Measurements from ENCODE around the gene ARHGEF12.

ARHGEF12 gene

DNA sequence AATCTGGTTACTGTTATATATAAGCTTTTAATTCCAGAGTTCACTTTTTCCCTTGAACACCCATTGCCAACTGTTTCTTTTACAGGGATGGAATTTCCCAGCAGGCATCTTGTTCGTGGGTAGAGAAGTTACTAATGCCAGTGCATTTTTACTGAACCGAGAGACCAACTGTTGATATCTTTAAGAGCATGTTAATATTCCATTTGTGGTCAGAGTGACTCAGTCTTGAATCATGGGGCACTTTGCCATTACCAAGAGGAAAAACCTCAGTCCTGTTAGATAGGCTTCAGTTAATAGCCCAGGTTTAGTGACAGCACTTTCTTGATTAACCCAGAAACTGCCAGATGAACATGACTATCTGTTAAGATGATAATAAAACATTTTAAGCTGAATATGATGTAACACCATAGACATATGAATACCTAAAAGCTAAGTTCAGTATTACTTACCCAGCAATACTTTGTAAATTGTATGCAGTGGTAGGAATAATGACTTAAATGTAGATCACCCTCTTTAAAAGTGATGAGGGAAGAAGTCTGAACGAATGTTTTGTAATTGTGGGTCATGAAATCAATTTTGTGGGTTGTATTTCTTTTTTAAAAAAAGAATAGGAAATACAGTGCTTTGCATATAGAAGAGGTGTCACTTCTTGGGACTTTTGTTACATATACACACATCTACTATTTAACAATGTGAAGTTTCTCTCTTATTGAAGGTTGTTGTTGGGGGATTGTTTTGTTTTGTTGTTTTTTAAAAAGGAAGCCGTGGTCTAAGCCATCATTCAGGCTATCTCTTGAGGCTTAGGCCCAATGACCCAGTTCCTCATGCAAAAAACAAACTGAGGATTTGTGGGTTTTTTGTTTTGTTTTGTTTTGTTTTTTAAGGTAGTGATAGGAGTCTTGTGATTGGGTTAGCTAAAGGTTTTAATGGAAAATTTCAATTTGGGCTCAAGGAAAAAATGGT lies 96.1 kb downstream of the ARHGEF12 start:
- no peak for DNase-seq

DNA sequence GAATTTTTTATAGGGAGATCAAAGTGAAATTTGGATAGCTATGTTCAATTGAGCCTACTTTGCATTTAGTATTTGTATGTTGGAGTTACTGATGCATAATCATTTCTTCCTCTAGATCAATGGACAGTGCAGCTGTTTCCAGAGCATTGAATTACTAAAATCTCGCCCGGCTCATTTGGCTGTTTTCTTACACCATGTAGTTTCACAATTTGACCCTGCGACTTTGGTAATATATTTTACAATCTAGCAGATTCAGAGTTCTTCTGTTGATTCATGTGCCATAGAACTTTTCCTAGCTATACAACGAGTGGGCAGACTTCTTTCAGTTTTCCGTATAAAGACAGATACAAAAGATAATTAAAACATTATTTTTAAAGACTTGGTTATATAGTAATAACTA lies 105.4 kb downstream of the ARHGEF12 start:
- DNase-seq = no peak

- DNase-seq = no peak
Observed at GRCh38 chr11:120442031-120442430, 105.8 kb downstream of the ARHGEF12 start.

GRCh38 chr11:120446802-120447201 lies 110.6 kb downstream of the ARHGEF12 start:
- no peak for DNase-seq

GRCh38 chr11:120448240-120448639 lies 112.0 kb downstream of the ARHGEF12 start:
- DNase-seq = no peak

- DNase-seq = no peak
Observed at GRCh38 chr11:120455487-120455886, 119.3 kb downstream of the ARHGEF12 start.

- no peak for DNase-seq
Observed at GRCh38 chr11:120457996-120458395, 121.8 kb downstream of the ARHGEF12 start.

- no peak for DNase-seq
Observed at GRCh38 chr11:120462825-120463224, 126.6 kb downstream of the ARHGEF12 start.

DNA sequence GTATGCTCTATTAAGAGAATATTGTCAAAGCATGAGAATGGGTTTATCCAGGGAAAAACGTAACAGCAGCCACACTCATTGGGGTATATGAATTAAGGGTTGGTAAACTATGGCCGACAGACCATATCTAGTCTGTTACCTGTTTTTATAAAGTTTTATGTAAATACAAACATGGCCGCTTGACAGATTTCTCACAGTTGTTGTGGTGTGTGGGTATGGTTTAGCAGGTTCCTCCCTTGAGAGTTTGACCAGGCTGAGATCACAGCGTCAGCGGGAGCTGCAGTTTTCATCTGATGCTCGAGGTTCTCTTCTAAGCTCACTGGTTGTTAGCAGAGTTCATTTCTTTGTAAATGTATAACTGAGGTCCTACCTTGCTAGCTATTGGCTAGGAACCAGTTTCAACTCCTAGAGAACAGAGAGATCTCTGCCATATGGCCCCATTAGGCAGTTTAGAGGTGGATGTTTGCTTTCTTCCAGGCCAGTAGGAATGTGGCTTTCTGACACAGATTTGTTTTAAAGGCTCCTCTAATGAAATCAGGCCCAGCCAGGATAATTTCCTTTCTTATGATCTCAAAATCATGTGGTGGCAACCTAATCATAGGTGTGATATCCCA lies 129.8 kb downstream of the ARHGEF12 start:
- no peak for DNase-seq

GRCh38 chr11:120467627-120468026 lies 131.4 kb downstream of the ARHGEF12 start:
- no peak for DNase-seq

DNA sequence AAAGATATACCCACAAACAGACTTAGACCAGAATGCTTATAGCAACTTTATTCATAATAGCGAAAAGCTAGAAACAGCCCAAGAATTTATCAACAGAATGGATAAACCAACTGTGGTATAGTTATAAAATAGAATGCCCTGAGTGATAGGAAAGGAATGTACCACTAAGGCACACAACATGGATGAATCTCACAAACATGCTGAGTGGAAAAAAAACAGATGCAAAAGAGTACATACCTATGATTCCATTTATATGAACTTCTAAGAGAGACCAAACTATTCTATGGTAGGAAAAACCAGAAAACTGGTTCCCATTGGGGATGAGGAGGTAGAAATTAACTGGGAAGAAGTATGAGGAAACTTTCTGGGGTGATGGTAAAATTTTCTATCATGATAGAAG lies 134.9 kb downstream of the ARHGEF12 start:
- DNase-seq = no peak

DNA sequence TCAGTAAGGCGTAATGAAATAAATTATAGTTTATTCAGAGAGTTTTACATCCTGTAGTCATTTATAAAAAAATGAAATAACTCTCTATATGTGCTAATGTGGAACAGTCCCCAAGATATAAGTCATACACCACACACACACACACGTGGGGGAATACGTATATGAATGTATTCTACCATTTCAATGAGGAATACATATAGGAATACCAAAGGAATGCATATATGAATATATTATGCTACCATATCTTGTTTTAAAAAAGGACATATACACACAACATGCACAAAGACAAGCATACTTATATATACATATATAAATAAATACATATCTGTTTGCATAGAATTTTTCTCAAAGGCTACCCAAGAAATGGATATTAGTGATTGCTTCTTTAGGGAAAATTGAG lies 135.8 kb downstream of the ARHGEF12 start:
- no peak for DNase-seq

DNA sequence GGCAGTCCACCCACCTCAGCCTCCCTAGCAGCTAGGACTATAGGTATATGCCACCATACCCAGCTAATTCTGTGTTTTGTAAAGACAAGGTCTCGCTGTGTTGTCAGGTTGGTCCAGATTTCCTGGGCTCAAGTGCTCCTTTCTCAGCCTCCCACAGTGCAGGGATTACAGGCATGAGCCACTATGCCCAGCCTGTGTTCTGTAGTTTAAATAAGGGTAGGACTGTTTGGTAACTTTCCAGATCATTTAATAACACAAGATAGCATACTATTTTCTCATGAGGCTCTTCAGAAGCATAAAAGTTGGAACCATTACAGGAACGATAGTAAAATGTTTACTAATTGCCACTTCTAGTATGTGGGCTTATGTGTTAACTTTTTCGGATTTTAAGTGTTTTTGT lies 137.3 kb downstream of the ARHGEF12 start:
- no peak for DNase-seq

- DNase-seq = no peak
Observed at GRCh38 chr11:120482149-120482548, 145.9 kb downstream of the ARHGEF12 start.

GRCh38 chr11:120484722-120485121 lies 148.5 kb downstream of the ARHGEF12 start:
- DNase-seq = no peak

DNA sequence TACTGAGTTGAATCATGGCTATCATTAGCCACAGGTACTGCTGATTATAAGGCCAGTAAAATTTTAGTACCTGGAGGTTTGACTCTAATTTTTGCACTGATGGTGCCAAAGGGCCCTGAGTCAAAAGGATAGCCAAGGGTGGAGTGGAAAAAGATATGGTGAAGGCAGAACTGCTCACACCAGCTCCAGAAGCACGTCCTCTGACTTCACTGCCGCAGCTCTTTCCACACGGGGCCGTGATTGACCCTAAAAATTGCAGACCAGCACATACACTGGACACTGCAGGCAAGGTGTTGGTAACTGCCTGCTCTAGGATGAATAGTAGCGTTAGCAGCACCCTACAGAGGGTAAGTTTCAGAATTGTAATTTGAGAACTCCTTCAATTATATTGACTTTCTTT lies 149.9 kb downstream of the ARHGEF12 start:
- DNase-seq = no peak

GRCh38 chr11:120489799-120490198 lies 153.6 kb downstream of the ARHGEF12 start:
- no peak for DNase-seq

DNA sequence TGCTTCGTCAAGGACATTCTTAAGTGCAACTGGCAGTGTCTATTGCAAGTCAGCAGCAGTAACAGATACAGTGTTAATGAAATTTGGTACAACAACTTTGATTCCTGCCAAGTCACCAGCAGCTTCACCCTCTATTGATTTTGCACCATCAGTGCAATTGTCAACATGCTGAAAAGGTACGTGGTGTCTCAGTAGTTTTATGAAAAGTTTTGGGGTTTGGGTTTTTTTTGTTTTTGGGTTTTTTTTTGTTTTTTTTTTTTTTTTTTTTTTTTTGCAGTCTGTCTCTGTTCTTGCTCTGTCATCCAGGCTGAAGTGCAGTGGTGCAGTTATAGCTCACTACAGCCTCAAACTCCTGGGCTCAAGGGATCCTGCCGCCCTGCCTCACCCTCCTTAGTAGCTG lies 156.3 kb downstream of the ARHGEF12 start:
- no peak for DNase-seq

DNA sequence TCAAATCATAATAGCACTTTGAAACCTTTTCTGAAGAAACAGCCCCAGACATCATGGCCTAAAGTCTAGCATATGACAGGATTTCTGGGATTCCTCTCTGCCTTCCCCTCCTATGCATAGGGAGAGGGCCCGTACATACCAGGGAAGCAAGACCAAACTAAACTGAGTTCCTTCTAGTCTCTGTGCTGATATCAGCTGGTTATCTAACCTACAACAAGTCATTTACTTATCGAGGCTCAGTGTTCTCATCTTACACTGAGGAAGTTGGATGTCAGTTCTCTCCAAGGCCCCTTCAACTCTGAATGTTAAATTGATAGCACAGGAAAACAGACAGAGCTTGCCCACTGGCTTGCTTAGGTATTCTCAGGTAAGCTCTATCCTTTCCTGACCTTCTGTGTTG lies 158.4 kb downstream of the ARHGEF12 start:
- no peak for DNase-seq

DNA sequence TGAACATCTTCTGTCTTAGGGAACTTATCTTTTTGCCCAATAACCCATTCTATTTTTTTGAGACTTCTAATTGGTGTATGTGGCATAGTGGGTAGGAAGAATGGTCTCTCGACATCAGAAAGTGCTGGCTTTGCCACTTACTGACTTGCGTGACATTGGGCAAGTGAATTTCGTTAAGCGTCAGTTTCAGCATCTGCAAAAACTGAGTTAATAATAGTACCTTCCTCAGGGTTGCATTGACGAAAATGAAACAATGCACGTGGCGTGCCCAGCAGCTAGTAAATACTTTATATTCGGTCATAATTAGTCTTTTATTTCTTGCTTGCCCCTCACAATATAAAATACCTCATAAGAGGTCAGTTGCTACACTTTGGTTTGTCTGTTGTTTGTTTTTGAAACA lies 162.9 kb downstream of the ARHGEF12 start:
- DNase-seq = no peak

GRCh38 chr11:120499859-120500258 lies 163.6 kb downstream of the ARHGEF12 start:
- no peak for DNase-seq

DNA sequence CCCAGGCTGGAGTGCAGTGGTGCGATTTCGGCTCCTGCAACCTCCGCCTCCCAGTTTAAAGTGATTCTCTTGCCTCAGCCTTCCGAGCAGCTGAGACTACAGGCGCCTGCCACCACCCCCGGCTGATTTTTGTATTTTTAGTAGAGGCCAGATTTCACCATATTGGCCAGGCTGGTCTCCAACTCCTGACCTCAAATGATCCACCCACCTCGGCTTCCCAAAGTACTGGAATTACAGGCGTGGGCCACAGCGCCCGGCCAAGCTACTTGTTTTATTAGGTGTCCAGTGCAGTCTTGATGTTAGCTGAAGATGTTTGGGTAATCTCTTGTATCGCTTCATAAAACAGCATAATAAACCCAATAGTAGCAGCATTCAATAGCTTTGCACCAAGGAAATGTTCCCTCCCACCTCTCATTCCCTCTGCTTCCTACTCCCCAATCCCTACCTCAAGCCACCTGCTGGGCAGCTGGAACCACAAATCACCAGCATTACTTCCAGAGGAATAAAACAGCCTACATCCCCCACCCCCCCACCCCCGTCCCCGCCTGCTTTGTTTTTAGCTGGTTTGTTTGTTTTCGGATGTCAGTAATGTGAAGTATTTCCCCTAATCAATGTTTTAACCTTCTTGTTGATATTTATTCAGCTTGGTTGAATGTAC lies 164.3 kb downstream of the ARHGEF12 start:
- no peak for DNase-seq

- no peak for DNase-seq
Observed at GRCh38 chr11:120501440-120501839, 165.2 kb downstream of the ARHGEF12 start.
